Karpas-422 (cell line): Measurements from ENCODE around the gene PXN. TPM values are rescaled to one million over a fixed set of nuclear protein-coding genes. Genes with fewer than 3 reads are reported as not detected.

Source experiments
- DNase-seq: peaks from one replicate; pipeline ENCODE4 v3.0.0-alpha.2; 2015
- H2AFZ ChIP-seq: fragments of 200-600 bp; sonication (generic); 2 replicates; pipeline ENCODE4 v1.6.1; 2014; ENCODE audit warnings: antibody characterized with exemption, low read length, mixed read lengths
- H3K27ac ChIP-seq: fragments of 200-600 bp; sonication (generic); 2 replicates; pipeline ENCODE4 v1.5.1; 2014; ENCODE audit warnings: mild to moderate bottlenecking, low read length, moderate library complexity
- H3K27me3 ChIP-seq: fragments of 200-600 bp; sonication (generic); 2 replicates; pipeline ENCODE4 v1.6.1; 2014; ENCODE audit warnings: low read length, mixed read lengths
- H3K36me3 ChIP-seq: fragments of 200-600 bp; sonication (generic); 2 replicates; pipeline ENCODE4 v1.6.1; 2014; ENCODE audit warnings: low read length, mixed read lengths; ENCODE audit not compliant: insufficient read depth
- H3K4me1 ChIP-seq: fragments of 200-600 bp; sonication (generic); 2 replicates; pipeline ENCODE4 v1.6.1; 2014; ENCODE audit warnings: mild to moderate bottlenecking, low read length, mixed read lengths
- H3K4me2 ChIP-seq: fragments of 200-600 bp; sonication (generic); 2 replicates; pipeline ENCODE4 v1.6.1; 2014; ENCODE audit warnings: low read length, low read depth, mild to moderate bottlenecking; ENCODE audit not compliant: poor library complexity, severe bottlenecking
- H3K4me3 ChIP-seq: fragments of 200-600 bp; sonication (generic); 2 replicates; pipeline ENCODE4 v1.5.1; 2014; ENCODE audit warnings: mild to moderate bottlenecking, antibody characterized with exemption, low read length, mixed read lengths
- H3K79me2 ChIP-seq: fragments of 200-600 bp; sonication (generic); 2 replicates; pipeline ENCODE4 v1.6.1; 2014; ENCODE audit warnings: mild to moderate bottlenecking, low read length, mixed read lengths
- H3K9ac ChIP-seq: fragments of 200-600 bp; sonication (generic); 2 replicates; pipeline ENCODE4 v1.6.0; 2014; ENCODE audit warnings: low read length
- H3K9me2 ChIP-seq: fragments of 200-600 bp; sonication (generic), shearing (Covaris generic); replicated peaks from 2 replicates; pipeline ENCODE4 v1.6.0; 2014; ENCODE audit warnings: mild to moderate bottlenecking, low read length, moderate library complexity; ENCODE audit not compliant: insufficient read depth
- H3K9me3 ChIP-seq: fragments of 300-700, 200-600 bp; sonication (generic); 2 replicates; pipeline ENCODE4 v1.6.1; 2014; ENCODE audit warnings: low read length, mixed read lengths
- H4K20me1 ChIP-seq: fragments of 200-600 bp; sonication (generic); 2 replicates; pipeline ENCODE4 v1.6.1; 2014; ENCODE audit warnings: mild to moderate bottlenecking, antibody characterized with exemption, low read length, low read depth; ENCODE audit not compliant: insufficient read depth
- small RNA-seq: library from RNA; depleted of rRNA; stranded (forward); fragments of <200 nt; gene quantifications from one replicate; pipeline ENCODE3, GENCODE V24; 2014
- total RNA-seq: library from RNA; depleted of rRNA; stranded (reverse); fragments of >200 nt; shearing (Covaris generic); gene quantifications from 2 replicates; pipeline ENCODE4 v1.2.3, GENCODE V29; 2014; ENCODE audit warnings: low replicate concordance; rRNA removed

Gene PXN
- total RNA-seq, 1 experiment from 2014 or later, result 2.5 TPM

DNA sequence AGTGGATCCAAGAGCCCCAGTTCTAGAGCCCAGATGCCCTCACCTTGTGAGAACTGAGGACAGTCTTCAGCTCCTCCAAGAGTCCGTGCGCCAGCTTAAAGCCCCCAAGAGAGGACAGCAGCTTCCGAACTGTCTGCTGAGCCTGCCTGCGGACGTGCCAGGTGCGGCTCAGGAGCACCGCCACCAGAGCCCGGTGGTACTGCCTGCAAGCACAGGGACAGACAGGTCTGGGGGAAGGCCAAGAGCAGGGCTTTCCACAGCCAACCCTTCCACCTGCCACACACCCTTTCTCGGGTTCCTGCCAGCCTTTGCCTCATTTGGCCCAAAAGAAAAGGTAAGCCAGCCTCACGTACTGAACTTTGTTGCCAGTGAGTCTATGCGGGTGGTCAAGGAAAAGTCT, 101.2 kb downstream of the PXN start:
- no peaks in the 10 kb centered on the region for H3K27me3 ChIP-seq
- H3K9me2 ChIP-seq, result no peaks in the 10 kb centered on the region
- peaks cover 14% of the 10 kb centered on the region for H3K4me1 ChIP-seq
- H3K36me3 ChIP-seq, result peaks cover 38% of the 10 kb centered on the region
- H3K79me2 ChIP-seq, result peaks cover 3% of the 10 kb centered on the region; the same call in 1 of the 2 replicates
- no peak overlapping the region for H3K9ac ChIP-seq
- no peak overlapping the region for H3K4me3 ChIP-seq
- no peaks in the 10 kb centered on the region for H3K9me3 ChIP-seq
- H4K20me1 ChIP-seq, result 0 out of 2 replicates have a peak, but pooled peaks cover 2% of the 10 kb centered on the region
- no peak overlapping the region for H3K4me2 ChIP-seq
- H2AFZ ChIP-seq, result no peak overlapping the region
- DNase-seq, result no peak
- H3K27ac ChIP-seq, result no peak overlapping the region

GRCh38 chr12:120162763-120163162, 102.8 kb downstream of the PXN start:
- Histone ChIP-seq H3K27ac (no peak overlapping the region), H3K9ac (no peak overlapping the region), H3K9me2 (no peaks in the 10 kb centered on the region), H2AFZ (no peak overlapping the region), H3K4me2 (no peak overlapping the region), H4K20me1 (0 out of 2 replicates have a peak, but pooled peaks cover 2% of the 10 kb centered on the region), H3K4me1 (peaks cover 12% of the 10 kb centered on the region), H3K4me3 (no peak overlapping the region), H3K36me3 (peaks cover 41% of the 10 kb centered on the region), H3K9me3 (no peaks in the 10 kb centered on the region), H3K27me3 (no peaks in the 10 kb centered on the region), H3K79me2 (peaks cover under 1% of the 10 kb centered on the region; the same call in 1 of the 2 replicates)
- DNase-seq, result no peak

- H3K9me2 ChIP-seq, result no peaks in the 10 kb centered on the region
Measured at GRCh38 chr12:120161852-120162251, 103.7 kb downstream of the PXN start.

More at GRCh38 chr12:120161852-120162251, 103.7 kb downstream of the PXN start:
- H3K79me2 ChIP-seq, result no peaks in the 10 kb centered on the region
- peaks cover 5% of the 10 kb centered on the region for H3K4me1 ChIP-seq
- H3K4me3 ChIP-seq, result no peak overlapping the region
- H3K36me3 ChIP-seq, result peaks cover 46% of the 10 kb centered on the region
- no peak overlapping the region for H3K4me2 ChIP-seq
- no peaks in the 10 kb centered on the region for H3K9me3 ChIP-seq
- H3K9ac ChIP-seq, result no peak overlapping the region
- no peak for DNase-seq
- H4K20me1 ChIP-seq, result 0 out of 2 replicates have a peak, but pooled peaks cover 2% of the 10 kb centered on the region
- no peak overlapping the region for H2AFZ ChIP-seq
- no peak overlapping the region for H3K27ac ChIP-seq
- H3K27me3 ChIP-seq, result no peaks in the 10 kb centered on the region

Small RNA genes within 50 kb of the gene (small RNA-seq; reads per million reads assigned to genes)
- gene RNU4-1 (2,377 reads per million, percentile 100 among the genes with 10 or more reads in this experiment), gene RNU4-2 (587 reads per million, percentile 100 among the genes with 10 or more reads in this experiment), gene RNU6-1088P (not detected)

Other genes starting within 250 kb of the PXN start
- 18.9 and 29.4 TPM in 2 replicates for gene RAB35, start 149.0 kb downstream of the PXN start, total RNA-seq
- 53.6 and 75.2 TPM in 2 replicates for gene GCN1, start 71.0 kb downstream of the PXN start, total RNA-seq
- 4,777 and 6,150 TPM in 2 replicates for gene RPLP0, start 64.6 kb downstream of the PXN start, total RNA-seq
- under 0.01 TPM in 2 replicates for gene RNU4-2, start 26.2 kb upstream of the PXN start, total RNA-seq
- under 0.01 TPM in 2 replicates for gene RNU4-1, start 27.5 kb upstream of the PXN start, total RNA-seq
- gene SIRT4, start 36.6 kb upstream of the PXN start, total RNA-seq, result 0.54 and 0.67 TPM in 2 replicates
- gene PLA2G1B, start 62.0 kb upstream of the PXN start, total RNA-seq, result not detected in 2 replicates
- not detected in 2 replicates for gene MSI1, start 103.4 kb upstream of the PXN start, total RNA-seq
- gene COX6A1, start 172.4 kb upstream of the PXN start, total RNA-seq, result 542 and 565 TPM in 2 replicates
- 15.6 and 26.1 TPM in 2 replicates for gene TRIAP1, start 180.7 kb upstream of the PXN start, total RNA-seq
- gene GATC, start 180.7 kb upstream of the PXN start, total RNA-seq, result 18.7 and 21.9 TPM in 2 replicates
- gene SRSF9, start 204.0 kb upstream of the PXN start, total RNA-seq, result 158 and 213 TPM in 2 replicates
- 237 and 308 TPM in 2 replicates for gene DYNLL1, start 230.4 kb upstream of the PXN start, total RNA-seq